Upper lobe of right lung (tissue), 1 donor: ENCODE measurements around the gene NEUROG3. TPM values are rescaled to one million over a fixed set of nuclear protein-coding genes. Genes with fewer than 3 reads are reported as not detected.

Experiments used
- ATAC-seq: fragments of 200-7000 bp; cut with Tn5 transposase; one replicate; pipeline ENCODE4 v1.9.1; 2020; ENCODE audit warnings: mild to moderate bottlenecking, moderate library complexity
- DNase-seq: peaks from one replicate; pipeline ENCODE4 v3.0.0-alpha.2; 2020
- H3K27ac ChIP-seq: fragments of 200-600 bp; one replicate; pipeline ENCODE4 v1.8.0; 2022
- H3K27me3 ChIP-seq: fragments of 200-600 bp; one replicate; pipeline ENCODE4 v1.8.0; 2022; ENCODE audit warnings: mild to moderate bottlenecking
- H3K36me3 ChIP-seq: fragments of 200-600 bp; one replicate; pipeline ENCODE4 v1.8.0; 2022
- H3K4me1 ChIP-seq: fragments of 200-600 bp; one replicate; pipeline ENCODE4 v1.8.0; 2022
- H3K4me3 ChIP-seq: fragments of 200-600 bp; one replicate; pipeline ENCODE4 v1.8.0; 2022; ENCODE audit warnings: mild to moderate bottlenecking
- H3K9me3 ChIP-seq: fragments of 200-600 bp; one replicate; pipeline ENCODE4 v1.8.0; 2022
- intact Hi-C: fragments of 100-400 bp; cut with DNase I; formaldehyde crosslinking; loops from one replicate; pipeline ENCODE4 v1.11.0; 2022
- total RNA-seq: library from RNA; stranded (reverse); fragmentation: NEBNext Ultra II Directional; extraction: Animal tissue kit (Norgen Biotek cat#: 25700); gene quantifications from one replicate; pipeline ENCODE4 v1.2.1, GENCODE V29; 2021
- TF ChIP-seq, protein P1 (sequence below): fragments of 200-600 bp; IDR thresholded peaks from one replicate; pipeline ENCODE4 v1.8.0; 2022; ENCODE audit warnings: antibody characterized with exemption
- donor health status: DM: no; HTN: yes; CAD: no; lungs with severe emphysema.

Gene NEUROG3
- total RNA-seq, 1 donor from 2014 or later = not detected

DNA sequence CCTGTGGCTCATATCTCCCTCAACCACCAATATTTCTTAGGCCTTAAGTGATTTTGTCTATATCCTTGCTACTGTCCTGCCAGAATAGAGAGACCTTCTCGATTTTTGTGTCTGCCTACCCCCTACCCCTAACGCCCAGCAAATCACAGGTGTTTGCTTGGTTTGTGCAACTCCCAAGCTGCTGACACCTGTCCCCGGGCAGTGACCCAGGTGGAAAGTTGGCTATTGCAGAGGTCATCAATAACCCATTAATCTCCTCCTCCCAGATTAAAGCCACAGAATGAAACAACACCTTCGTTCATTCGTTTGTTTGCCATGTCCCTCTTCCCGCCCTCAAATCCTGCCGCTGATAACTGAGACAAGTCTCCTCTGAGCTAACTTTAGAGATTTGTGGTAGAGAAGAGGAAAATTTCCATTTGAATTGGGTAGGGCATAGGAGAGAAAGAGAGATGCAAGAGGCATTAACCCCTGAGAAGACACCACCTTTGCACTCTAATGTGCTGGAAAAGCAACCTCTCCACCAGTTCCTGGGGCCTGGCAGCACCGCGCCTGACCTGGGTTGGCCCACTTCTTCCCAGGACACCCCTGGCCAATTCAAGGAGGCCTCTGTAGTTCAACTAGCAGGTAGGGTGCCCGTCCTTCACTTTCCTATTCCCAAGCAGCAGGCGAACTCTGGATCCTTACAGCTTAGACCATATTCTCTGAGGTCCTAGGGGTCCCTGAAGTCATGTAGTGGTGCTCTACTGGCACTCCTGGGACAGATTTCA is 3.0 kb downstream of the NEUROG3 start:
- Histone ChIP-seq H3K4me3 (no peak overlapping the region), H3K9me3 (no peaks in the 10 kb centered on the region), H3K36me3 (no peaks in the 10 kb centered on the region), H3K27me3 (peaks cover 92% of the 10 kb centered on the region), H3K4me1 (peaks cover 17% of the 10 kb centered on the region), H3K27ac (no peak overlapping the region)
- TF ChIP-seq, protein P1, sequence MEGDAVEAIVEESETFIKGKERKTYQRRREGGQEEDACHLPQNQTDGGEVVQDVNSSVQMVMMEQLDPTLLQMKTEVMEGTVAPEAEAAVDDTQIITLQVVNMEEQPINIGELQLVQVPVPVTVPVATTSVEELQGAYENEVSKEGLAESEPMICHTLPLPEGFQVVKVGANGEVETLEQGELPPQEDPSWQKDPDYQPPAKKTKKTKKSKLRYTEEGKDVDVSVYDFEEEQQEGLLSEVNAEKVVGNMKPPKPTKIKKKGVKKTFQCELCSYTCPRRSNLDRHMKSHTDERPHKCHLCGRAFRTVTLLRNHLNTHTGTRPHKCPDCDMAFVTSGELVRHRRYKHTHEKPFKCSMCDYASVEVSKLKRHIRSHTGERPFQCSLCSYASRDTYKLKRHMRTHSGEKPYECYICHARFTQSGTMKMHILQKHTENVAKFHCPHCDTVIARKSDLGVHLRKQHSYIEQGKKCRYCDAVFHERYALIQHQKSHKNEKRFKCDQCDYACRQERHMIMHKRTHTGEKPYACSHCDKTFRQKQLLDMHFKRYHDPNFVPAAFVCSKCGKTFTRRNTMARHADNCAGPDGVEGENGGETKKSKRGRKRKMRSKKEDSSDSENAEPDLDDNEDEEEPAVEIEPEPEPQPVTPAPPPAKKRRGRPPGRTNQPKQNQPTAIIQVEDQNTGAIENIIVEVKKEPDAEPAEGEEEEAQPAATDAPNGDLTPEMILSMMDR = no peak
- intact Hi-C loops = no loop called here
- DNase-seq = no peak
- ATAC-seq = no peak

DNA sequence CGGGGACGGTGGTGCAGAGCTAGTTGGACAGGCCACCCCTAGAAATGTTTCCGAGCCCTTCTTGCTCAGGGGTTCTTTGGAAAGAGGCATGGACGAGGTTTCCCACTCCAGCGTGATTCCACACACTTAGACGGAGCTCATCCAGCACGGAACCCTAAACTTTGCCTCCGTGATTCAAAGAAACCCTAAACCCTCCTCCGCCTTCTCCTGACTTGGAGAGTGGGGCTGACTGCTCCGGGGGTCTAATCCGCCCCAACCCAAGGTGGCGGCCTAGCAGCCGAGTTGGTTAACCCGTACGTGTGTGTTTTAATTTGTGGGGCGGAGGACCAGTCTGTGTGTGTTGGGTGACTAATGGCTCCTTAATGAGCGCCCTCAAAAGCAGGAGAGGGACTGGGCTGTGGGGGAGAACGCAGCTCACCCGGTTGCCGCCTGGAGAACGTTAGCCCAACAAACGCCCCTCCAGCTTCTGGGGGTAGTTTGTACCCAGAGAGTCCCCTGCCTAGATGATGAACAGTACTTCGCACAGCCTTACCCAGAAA is 3.8 kb downstream of the NEUROG3 start:
- no peak overlapping the region for H3K27ac ChIP-seq
- intact Hi-C loops = no loop called here
- ATAC-seq (no peak), DNase-seq (no peak)
- TF ChIP-seq, protein P1 = no peak
- no peak overlapping the region for H3K4me3 ChIP-seq
- no peaks in the 10 kb centered on the region for H3K9me3 ChIP-seq
- no peaks in the 10 kb centered on the region for H3K36me3 ChIP-seq
- H3K4me1 ChIP-seq = peaks cover 17% of the 10 kb centered on the region
- peaks cover 92% of the 10 kb centered on the region for H3K27me3 ChIP-seq

DNA sequence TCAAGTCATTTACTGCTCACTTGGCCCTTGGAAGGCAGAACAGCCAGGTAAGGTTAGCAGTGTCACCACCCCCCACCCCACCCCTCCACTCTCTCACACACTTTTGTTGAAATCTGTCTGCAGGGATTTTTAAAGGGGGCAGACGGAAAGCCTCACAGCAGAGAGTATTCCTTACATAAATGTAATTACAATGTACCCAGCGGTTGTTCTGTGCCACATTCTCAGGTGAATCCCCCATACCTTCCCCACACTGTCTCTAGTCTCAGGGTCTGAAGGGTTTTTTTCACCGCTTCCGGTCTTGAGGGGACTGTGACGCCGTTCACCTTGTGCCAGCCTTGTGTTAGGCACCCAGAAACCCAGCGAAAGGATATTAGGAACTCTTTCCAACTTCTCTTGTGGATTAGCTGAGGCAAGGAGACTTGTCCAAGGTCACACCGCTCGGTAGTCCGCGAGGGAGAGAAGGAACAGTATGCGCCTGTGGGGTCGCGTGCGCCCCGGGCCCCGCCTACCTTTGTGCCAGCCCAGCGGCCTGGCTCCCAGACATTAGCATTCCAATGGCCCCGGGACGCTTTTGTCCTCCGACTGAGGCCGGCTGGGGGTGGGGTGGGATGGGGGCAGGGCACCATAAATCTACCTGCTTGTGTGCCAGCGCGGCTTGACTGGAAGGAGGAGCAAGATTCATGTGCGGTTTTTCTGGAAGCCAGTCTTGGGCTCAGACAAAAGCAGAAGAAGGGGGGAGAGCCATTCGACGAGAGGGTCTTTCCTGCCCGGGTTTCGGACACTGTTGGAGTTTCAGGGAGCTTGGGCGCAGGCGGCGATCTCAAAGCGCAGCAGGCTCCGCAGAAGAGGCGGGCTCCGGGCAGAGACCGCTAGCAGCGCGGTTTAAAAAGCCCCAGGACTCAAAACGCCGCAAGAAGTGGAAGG is 4.5 kb downstream of the NEUROG3 start:
- Histone ChIP-seq H3K9me3 (no peaks in the 10 kb centered on the region), H3K27ac (no peak overlapping the region), H3K4me3 (no peak overlapping the region), H3K4me1 (peaks cover 13% of the 10 kb centered on the region), H3K36me3 (no peaks in the 10 kb centered on the region), H3K27me3 (peaks cover 92% of the 10 kb centered on the region)
- intact Hi-C loops = no loop called here
- DNase-seq = no peak
- no peak for ATAC-seq
- TF ChIP-seq, protein P1 = no peak

DNA sequence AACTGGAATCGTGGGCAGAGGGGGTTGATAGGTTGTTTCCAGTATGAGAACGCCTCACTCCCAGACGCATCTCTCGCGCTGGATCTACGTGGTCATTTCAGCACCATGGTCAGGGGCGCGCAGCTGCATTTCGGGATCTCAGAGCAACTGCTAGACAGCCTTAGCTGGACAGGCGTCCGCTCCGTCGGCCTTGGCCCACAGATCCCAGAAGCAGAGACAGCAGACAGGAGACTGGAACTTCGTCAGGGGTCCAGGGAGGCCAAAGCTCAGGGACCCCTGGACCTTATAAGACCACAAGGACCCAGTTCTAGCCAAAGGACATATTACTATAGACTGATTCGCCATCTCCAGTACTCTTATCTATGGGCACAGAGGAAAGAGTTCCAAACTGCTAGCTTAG is 5.3 kb downstream of the NEUROG3 start:
- H3K36me3 ChIP-seq = no peaks in the 10 kb centered on the region
- peak; percentile 48 for ATAC-seq
- H3K4me3 ChIP-seq = no peak overlapping the region
- no peak overlapping the region for H3K27ac ChIP-seq
- H3K9me3 ChIP-seq = no peaks in the 10 kb centered on the region
- TF ChIP-seq, protein P1 = no peak
- H3K4me1 ChIP-seq = peaks cover 5% of the 10 kb centered on the region
- peaks cover 86% of the 10 kb centered on the region for H3K27me3 ChIP-seq
- intact Hi-C loops = no loop called here
- peak; percentile 74 for DNase-seq

DNA sequence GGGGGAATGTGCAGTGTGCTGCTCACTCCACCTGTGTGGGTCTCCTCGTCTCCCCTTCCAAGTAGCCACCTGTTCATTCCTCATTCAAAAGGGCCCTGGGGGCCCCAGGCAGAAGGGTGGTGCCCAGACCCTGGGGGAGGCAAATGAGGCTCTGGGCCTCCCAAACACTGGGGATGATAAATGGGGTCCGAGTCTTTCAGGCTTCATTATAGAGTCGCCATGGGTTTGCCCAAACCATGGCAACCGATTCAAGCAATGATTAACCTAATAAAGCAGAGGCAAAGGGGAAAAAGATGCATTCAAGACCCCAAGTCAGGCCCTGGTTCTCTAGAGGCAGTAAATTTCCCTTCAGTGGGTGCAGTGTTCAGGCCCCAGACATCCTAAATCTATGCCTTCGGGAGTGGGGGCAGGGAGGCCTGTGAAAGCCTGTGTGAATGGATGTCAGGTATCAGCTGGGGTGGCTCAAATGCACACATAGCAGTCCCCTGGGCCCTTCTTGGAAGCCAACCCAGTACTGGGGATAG is 10.4 kb downstream of the NEUROG3 start:
- no peaks in the 10 kb centered on the region for H3K9me3 ChIP-seq

More for the DNA sequence above, 10.4 kb downstream of the NEUROG3 start:
- intact Hi-C loops = no loop called here
- no peaks in the 10 kb centered on the region for H3K4me1 ChIP-seq
- DNase-seq (no peak), ATAC-seq (no peak)
- no peaks in the 10 kb centered on the region for H3K36me3 ChIP-seq
- no peak overlapping the region for H3K4me3 ChIP-seq
- TF ChIP-seq, protein P1 = no peak
- H3K27ac ChIP-seq = no peak overlapping the region
- H3K27me3 ChIP-seq = peaks cover 39% of the 10 kb centered on the region
